HCT116 (cell line): ENCODE measurements around the gene GPHN. TPM values are rescaled to one million over a fixed set of nuclear protein-coding genes. Genes with fewer than 3 reads are reported as not detected.
"Not testable (repeated sequence)": the region's sequence is repeated elsewhere in the genome, so short reads cannot be mapped to it uniquely, and the experiment has no call there.

Experiments used
- ATAC-seq: fragments of 200-7000 bp; cut with Tn5 transposase; 2 replicates; pipeline ENCODE4 v1.9.1; 2020; ENCODE audit warnings: mild to moderate bottlenecking, moderate library complexity
- BruUV-seq: library from RNA; stranded (reverse); fragments of 400-500 nt; replicated peaks from 2 replicates; lab custom pipeline; 2021; lab: Mats Ljungman, UMichigan
- CTCF ChIA-PET: fragments of 300-600 bp; sonication (Branson Sonifier 250); formaldehyde crosslinking; loops from one replicate; lab custom pipeline; 2021; ENCODE audit warnings: antibody characterized with exemption; lab: Charles Lee
- POLR2A ChIA-PET: fragments of 300-600, 350-600 bp; sonication (Branson Sonifier 250); formaldehyde crosslinking; loops from one replicate; lab custom pipeline; 2021; ENCODE audit warnings: antibody characterized with exemption; lab: Charles Lee
- RAD21 ChIA-PET, 2 experiments: fragments of 300-600 bp; sonication (Branson Sonifier 250); formaldehyde crosslinking; loops; one replicate each; lab custom pipeline; 2023; ENCODE audit warnings: low total read pairs in 2 of 2; ENCODE audit not compliant: uncharacterized antibody in 2 of 2, unreplicated experiment in 2 of 2, low non-redundant PET in 1 of 2; lab: Charles Lee
- DNase-seq: peaks from one replicate; pipeline ENCODE4 v3.0.0-alpha.2; 2010; ENCODE audit warnings: low read depth, low spot score
- H2AFZ ChIP-seq: fragments of 200-600 bp; shearing (Covaris generic), sonication (generic); 2 replicates; pipeline ENCODE4 v1.6.1; 2017; ENCODE audit warnings: low read depth, mixed run types, mixed read lengths, antibody characterized with exemption, low read length; ENCODE audit not compliant: poor library complexity, severe bottlenecking
- H3K27ac ChIP-seq: 2 replicates; pipeline ENCODE4 v1.5.1; 2012; ENCODE audit warnings: low read depth, low read length
- H3K27me3 ChIP-seq: fragments of 200-600 bp; sonication (generic); 2 replicates; pipeline ENCODE4 v1.6.1; 2016; ENCODE audit warnings: mixed run types, low read length, mixed read lengths; ENCODE audit not compliant: insufficient read depth
- H3K36me3 ChIP-seq, 2 experiments: fragments of 200-500 bp in 1 of 2; fragments of 200-600 bp in 1 of 2; sonication (Bioruptor generic) in 1 of 2; sonication (generic) in 1 of 2; 2 replicates each; pipeline versions ENCODE4 v1.5.1 to v1.6.1; 2014 to 2016; ENCODE audit warnings: low read length in 2 of 2, inconsistent platforms in 1 of 2, mixed read lengths in 1 of 2, mixed run types in 1 of 2; ENCODE audit not compliant: insufficient read depth in 2 of 2, control insufficient read depth in 1 of 2
- H3K4me1 ChIP-seq, 2 experiments: fragments of 200-600 bp in 1 of 2; sonication (generic) in 1 of 2; 2 replicates each; pipeline versions ENCODE4 v1.5.1 to v1.6.1; 2012 to 2017; ENCODE audit warnings: low read length in 2 of 2, inconsistent platforms in 1 of 2, mild to moderate bottlenecking in 1 of 2, mixed read lengths in 1 of 2, mixed run types in 1 of 2, moderate library complexity in 1 of 2; ENCODE audit not compliant: insufficient read depth in 2 of 2, control insufficient read depth in 1 of 2
- H3K4me2 ChIP-seq: fragments of 200-600 bp; sonication (generic); 2 replicates; pipeline ENCODE4 v1.6.1; 2017; ENCODE audit warnings: mixed run types, low read length, mixed read lengths
- H3K4me3 ChIP-seq, 2 experiments: fragments of 200-600 bp in 1 of 2; sonication (generic) in 1 of 2; replicated peaks in 1 of 2; 2 replicates each; pipeline ENCODE4 v1.5.1; 2011 to 2016; ENCODE audit warnings: low read length in 2 of 2, control low read depth in 1 of 2, low read depth in 1 of 2, mild to moderate bottlenecking in 1 of 2, mixed read lengths in 1 of 2, mixed run types in 1 of 2
- H3K79me2 ChIP-seq: fragments of 200-600 bp; sonication (generic); 2 replicates; pipeline ENCODE4 v1.6.1; 2017; ENCODE audit warnings: mild to moderate bottlenecking, mixed run types, low read length, moderate library complexity, mixed read lengths; ENCODE audit not compliant: insufficient read depth
- H3K9ac ChIP-seq: fragments of 200-600 bp; sonication (generic); 2 replicates; pipeline ENCODE4 v1.6.1; 2016; ENCODE audit warnings: low read length, mixed read lengths
- H3K9me2 ChIP-seq: fragments of 200-600 bp; sonication (generic), shearing (Covaris generic); 2 replicates; pipeline ENCODE4 v1.6.1; 2017; ENCODE audit warnings: mixed run types, mild to moderate bottlenecking, moderate library complexity; ENCODE audit not compliant: insufficient read depth
- H3K9me3 ChIP-seq, 2 experiments: fragments of 200-500 bp in 1 of 2; fragments of 200-600 bp in 1 of 2; sonication (Bioruptor generic) in 1 of 2; sonication (generic) in 1 of 2; 2 replicates each; pipeline ENCODE4 v1.6.1; 2014 to 2017; ENCODE audit warnings: low read length in 2 of 2, mixed read lengths in 2 of 2, inconsistent platforms in 1 of 2, low read depth in 1 of 2, mild to moderate bottlenecking in 1 of 2, mixed run types in 1 of 2, moderate library complexity in 1 of 2; ENCODE audit not compliant: control insufficient read depth in 1 of 2, insufficient read depth in 1 of 2
- H4K20me1 ChIP-seq: fragments of 200-600 bp; sonication (generic), shearing (Covaris generic); 2 replicates; pipeline ENCODE4 v1.6.1; 2017; ENCODE audit warnings: mixed run types, mild to moderate bottlenecking, moderate library complexity; ENCODE audit not compliant: insufficient read depth
- ATF3 ChIP-seq: IDR thresholded peaks from 2 replicates; pipeline ENCODE4 v1.6.1; 2012
- CBX3 ChIP-seq: IDR thresholded peaks from 2 replicates; pipeline ENCODE4 v1.6.1; 2012; ENCODE audit warnings: low read depth
- CEBPB ChIP-seq: IDR thresholded peaks from 2 replicates; pipeline ENCODE4 v1.6.1; 2012; ENCODE audit warnings: low read depth
- CTCF ChIP-seq, 3 experiments: fragments of 200-600 bp in 1 of 3; sonication (generic) in 1 of 3; IDR thresholded peaks in 2 of 3; conservative IDR thresholded peaks in 1 of 3; 2 replicates each; pipeline ENCODE4 v1.5.1; 2012 to 2017; ENCODE audit warnings: low read depth in 2 of 3, low read length in 2 of 3, antibody characterized with exemption in 1 of 3, borderline replicate concordance in 1 of 3, control low read depth in 1 of 3, mild to moderate bottlenecking in 1 of 3, mixed read lengths in 1 of 3, mixed run types in 1 of 3, moderate library complexity in 1 of 3; ENCODE audit not compliant: insufficient read depth in 1 of 3
- EGR1 ChIP-seq: IDR thresholded peaks from 2 replicates; pipeline ENCODE4 v1.6.1; 2012; ENCODE audit warnings: low read depth
- EZH2 ChIP-seq: fragments of 200-600 bp; sonication (generic); IDR thresholded peaks from 2 replicates; pipeline ENCODE4 v1.6.1; 2017; ENCODE audit warnings: antibody characterized with exemption, mixed run types
- EZH2phosphoT487 ChIP-seq: fragments of 200-600 bp; IDR thresholded peaks from 2 replicates; pipeline ENCODE4 v1.6.1; 2018; ENCODE audit warnings: antibody characterized with exemption, borderline replicate concordance
- FOSL1 ChIP-seq: IDR thresholded peaks from 2 replicates; pipeline ENCODE4 v1.6.1; 2012; ENCODE audit warnings: low read depth
- MAX ChIP-seq: IDR thresholded peaks from 2 replicates; pipeline ENCODE4 v1.6.1; 2012
- POLR2A ChIP-seq: IDR thresholded peaks from 2 replicates; pipeline ENCODE4 v1.7.0; 2011; ENCODE audit warnings: borderline replicate concordance; ENCODE audit not compliant: insufficient read depth, insufficient read length; ENCODE audit errors: extremely low read depth
- POLR2AphosphoS5 ChIP-seq: IDR thresholded peaks from 2 replicates; pipeline ENCODE4 v1.6.1; 2011; ENCODE audit warnings: mild to moderate bottlenecking, low read depth, low read length, moderate library complexity
- REST ChIP-seq: IDR thresholded peaks from 2 replicates; pipeline ENCODE4 v1.6.1; 2012; ENCODE audit warnings: low read depth
- SIN3A ChIP-seq: IDR thresholded peaks from 2 replicates; pipeline ENCODE4 v1.6.1; 2012; ENCODE audit warnings: low read depth
- SP1 ChIP-seq: IDR thresholded peaks from 2 replicates; pipeline ENCODE4 v1.6.1; 2012; ENCODE audit warnings: low read depth
- SRF ChIP-seq: IDR thresholded peaks from 2 replicates; pipeline ENCODE4 v1.6.1; 2012; ENCODE audit warnings: low read depth
- TCF7L2 ChIP-seq: IDR thresholded peaks from 2 replicates; pipeline ENCODE4 v1.7.0; 2011; ENCODE audit warnings: borderline replicate concordance, inconsistent platforms; ENCODE audit not compliant: insufficient read depth, insufficient read length; ENCODE audit errors: extremely low read depth
- YY1 ChIP-seq: IDR thresholded peaks from 2 replicates; pipeline ENCODE4 v1.6.1; 2011; ENCODE audit warnings: low read length, low read depth, moderate library complexity, mild to moderate bottlenecking; ENCODE audit not compliant: insufficient replicate concordance; ENCODE audit errors: extremely low read depth
- ZFX ChIP-seq: fragments of 450-650 bp; IDR thresholded peaks from 2 replicates; pipeline ENCODE4 v1.6.1; 2017
- ZNF274 ChIP-seq: fragments of 200-500 bp; sonication (Bioruptor generic); IDR thresholded peaks from 2 replicates; pipeline ENCODE4 v1.6.1; 2014; ENCODE audit warnings: mild to moderate bottlenecking, low read depth, low read length, inconsistent platforms
- intact Hi-C: fragments of 100-400 bp; cut with micrococcal nuclease; formaldehyde crosslinking; loops from 2 replicates; pipeline ENCODE4 v1.10.0; 2022
- total RNA-seq: library from RNA; stranded (reverse); gene quantifications from one replicate; pipeline ENCODE4 v1.2.1, GENCODE V29; 2021; ENCODE audit not compliant: unreplicated experiment

Gene GPHN
- total RNA-seq, 1 experiment from 2014 or later, result 43.8 TPM

GRCh38 chr14:66575939-66576338 lies 68.0 kb downstream of the GPHN start:
- H3K36me3 ChIP-seq, result no peaks in the 10 kb centered on the region
- no peak for DNase-seq
- RAD21 ChIA-PET, result no interaction called here
- H3K9me2 ChIP-seq, result no peaks in the 10 kb centered on the region
- no peaks in the 10 kb centered on the region for H3K4me1 ChIP-seq
- peaks cover 0 to 5% of the 10 kb centered on the region in 2 experiments; a peak in 1 of 4 replicates for H3K9me3 ChIP-seq
- no peak overlapping the region for H3K27ac ChIP-seq
- BruUV-seq, result no TSS peak
- intact Hi-C loops, result no loop called here
- H3K4me2 ChIP-seq, result no peak overlapping the region
- CTCF ChIA-PET, result no interaction called here
- peaks cover 82% of the 10 kb centered on the region for H3K79me2 ChIP-seq
- H2AFZ ChIP-seq, result no peak overlapping the region
- POLR2A ChIA-PET, result no interaction called here
- no peak overlapping the region for H3K4me3 ChIP-seq
- no peaks in the 10 kb centered on the region for H3K27me3 ChIP-seq
- H4K20me1 ChIP-seq, result no peaks in the 10 kb centered on the region
- no peak overlapping the region for H3K9ac ChIP-seq
- no peak for ATAC-seq
- TF ChIP-seq EZH2 (no peak), REST (no peak), MAX (no peak), YY1 (no peak), CBX3 (no peak), POLR2A (no peak), FOSL1 (no peak), ATF3 (no peak), EZH2phosphoT487 (no peak), POLR2AphosphoS5 (no peak), SIN3A (no peak), SP1 (no peak), ZNF274 (no peak), SRF (no peak), EGR1 (no peak), ZFX (no peak), CTCF (IDR thresholded peaks at IDR 0.05 in 2 of 3, conservative IDR thresholded peaks at IDR 0.05 in 1 of 3; ENCODE audit: borderline replicate concordance in 1 of 3, insufficient read depth in 1 of 3, low read depth in 2 of 3, low read length in 2 of 3) (no peak), CEBPB (no peak), TCF7L2 (no peak)

GRCh38 chr14:66587753-66588152 lies 79.8 kb downstream of the GPHN start:
- BruUV-seq, H3K4me1 ChIP-seq, POLR2A ChIA-PET, H3K4me2 ChIP-seq, H3K36me3 ChIP-seq, H3K27ac ChIP-seq, H3K27me3 ChIP-seq, H3K79me2 ChIP-seq, H4K20me1 ChIP-seq, intact Hi-C loops, H2AFZ ChIP-seq, H3K9me2 ChIP-seq, DNase-seq, CTCF ChIA-PET, ATAC-seq, H3K4me3 ChIP-seq, RAD21 ChIA-PET, H3K9ac ChIP-seq, H3K9me3 ChIP-seq: not testable (repeated sequence)
